Astrocyte (in vitro differentiated cells and primary cell): ENCODE results near the gene NCOA1. TPM values are rescaled to one million over a fixed set of nuclear protein-coding genes. Genes with fewer than 3 reads are reported as not detected.

Experiments used
- DNase-seq: peaks from one replicate; pipeline ENCODE4 v3.0.0-alpha.2; 2010; ENCODE audit warnings: low read depth
- FAIRE-seq: peaks from 2 replicates; lab custom pipeline; 2011; peaks lifted over from hg19 to GRCh38; lab: Jason Lieb, UNC
- H2AFZ ChIP-seq: 2 replicates; pipeline ENCODE4 v1.6.0; 2012; ENCODE audit warnings: low read depth, low read length, inconsistent platforms
- H3K27ac ChIP-seq: 2 replicates; pipeline ENCODE4 v1.5.1; 2011; ENCODE audit warnings: low read depth, low read length, inconsistent platforms
- H3K27me3 ChIP-seq: 2 replicates; pipeline ENCODE4 v1.6.0; 2011; ENCODE audit warnings: low read length, inconsistent platforms; ENCODE audit not compliant: insufficient read depth
- H3K36me3 ChIP-seq: 2 replicates; pipeline ENCODE4 v1.5.1; 2011; ENCODE audit warnings: low read length, inconsistent platforms; ENCODE audit not compliant: insufficient read depth
- H3K4me1 ChIP-seq: 2 replicates; pipeline ENCODE4 v1.5.1; 2011; ENCODE audit warnings: low read length, inconsistent platforms; ENCODE audit not compliant: insufficient read depth
- H3K4me2 ChIP-seq: 2 replicates; pipeline ENCODE4 v1.6.0; 2012; ENCODE audit warnings: low read length, inconsistent platforms
- H3K4me3 ChIP-seq: 2 replicates; pipeline ENCODE4 v1.5.1; 2011; ENCODE audit warnings: low read depth, mild to moderate bottlenecking, low read length, inconsistent platforms; ENCODE audit not compliant: insufficient read depth
- H3K79me2 ChIP-seq: 2 replicates; pipeline ENCODE4 v1.6.0; 2012; ENCODE audit warnings: mild to moderate bottlenecking, low read length, inconsistent platforms; ENCODE audit not compliant: insufficient read depth
- H3K9ac ChIP-seq: 2 replicates; pipeline ENCODE4 v1.6.0; 2012; ENCODE audit warnings: mild to moderate bottlenecking, low read length, inconsistent platforms
- H3K9me3 ChIP-seq: 2 replicates; pipeline ENCODE4 v1.5.1; 2012; ENCODE audit warnings: low read depth, mild to moderate bottlenecking, low read length, inconsistent platforms; ENCODE audit not compliant: insufficient read depth
- H4K20me1 ChIP-seq: 2 replicates; pipeline ENCODE4 v1.6.0; 2012; ENCODE audit warnings: low read length, inconsistent platforms; ENCODE audit not compliant: insufficient read depth
- H3K27ac Mint-ChIP-seq: one replicate; pipeline ENCODE4 v1.8.0; 2021; ENCODE audit warnings: mild to moderate bottlenecking, mixed read lengths; ENCODE audit not compliant: unreplicated experiment
- H3K27me3 Mint-ChIP-seq: one replicate; pipeline ENCODE4 v1.8.0; 2021; ENCODE audit warnings: low read depth, mixed read lengths; ENCODE audit not compliant: unreplicated experiment
- H3K36me3 Mint-ChIP-seq: one replicate; pipeline ENCODE4 v1.8.0; 2021; ENCODE audit warnings: low read depth, mixed read lengths; ENCODE audit not compliant: unreplicated experiment
- H3K4me1 Mint-ChIP-seq: one replicate; pipeline ENCODE4 v1.8.0; 2021; ENCODE audit warnings: low read depth, mixed read lengths; ENCODE audit not compliant: unreplicated experiment
- H3K4me3 Mint-ChIP-seq: one replicate; pipeline ENCODE4 v1.8.0; 2021; ENCODE audit warnings: mild to moderate bottlenecking, moderate library complexity, mixed read lengths; ENCODE audit not compliant: unreplicated experiment
- H3K9me3 Mint-ChIP-seq: one replicate; pipeline ENCODE4 v1.8.0; 2021; ENCODE audit warnings: mild to moderate bottlenecking, mixed read lengths; ENCODE audit not compliant: unreplicated experiment
- EZH2 ChIP-seq: IDR thresholded peaks from 2 replicates; pipeline ENCODE4 v1.6.1; 2012; ENCODE audit warnings: mild to moderate bottlenecking, low read length, inconsistent platforms; ENCODE audit not compliant: insufficient read depth
- total RNA-seq: library from RNA; stranded (reverse); gene quantifications from 2 replicates; pipeline ENCODE4 v1.2.1, GENCODE V29; 2021
- TF ChIP-seq, protein P1 (sequence below): IDR thresholded peaks from 2 replicates; pipeline ENCODE4 v1.5.1; 2011; ENCODE audit warnings: low read depth, mild to moderate bottlenecking, inconsistent platforms, low read length, moderate library complexity; ENCODE audit not compliant: insufficient read depth

The NCOA1 gene
- total RNA-seq, 1 donor from 2014 or later, result 14.7 TPM

DNA sequence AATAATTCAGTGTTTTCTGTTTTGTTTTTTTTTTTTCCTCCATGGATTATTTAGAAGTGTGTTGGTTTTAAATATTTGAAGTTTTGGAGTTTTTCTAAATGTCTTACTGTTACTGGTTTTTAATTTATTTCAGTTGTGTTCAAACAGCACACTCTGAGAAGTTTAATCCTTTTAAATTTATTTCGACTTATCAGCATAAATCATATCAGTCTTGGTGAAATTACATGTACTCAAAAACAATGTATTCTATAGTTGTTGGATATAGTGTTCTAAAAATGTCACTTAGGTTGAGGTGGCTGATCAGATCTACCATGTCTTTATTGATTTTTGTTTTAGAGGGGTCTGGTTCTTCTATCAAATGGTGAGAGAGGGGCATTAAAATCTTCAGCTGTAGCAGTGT, 134.7 kb downstream of the NCOA1 start:
- H3K27ac Mint-ChIP-seq, result no peak overlapping the region
- H2AFZ ChIP-seq, result no peak overlapping the region
- H3K4me2 ChIP-seq, result no peak overlapping the region
- no peaks in the 10 kb centered on the region for H3K9me3 Mint-ChIP-seq
- H3K27ac ChIP-seq, result no peak overlapping the region
- no peaks in the 10 kb centered on the region for H3K36me3 ChIP-seq
- H3K27me3 ChIP-seq, result no peaks in the 10 kb centered on the region
- no peaks in the 10 kb centered on the region for H3K4me1 ChIP-seq
- H4K20me1 ChIP-seq, result peaks cover 11% of the 10 kb centered on the region
- no peaks in the 10 kb centered on the region for H3K9me3 ChIP-seq
- no peak for TF ChIP-seq EZH2
- TF ChIP-seq, protein P1, sequence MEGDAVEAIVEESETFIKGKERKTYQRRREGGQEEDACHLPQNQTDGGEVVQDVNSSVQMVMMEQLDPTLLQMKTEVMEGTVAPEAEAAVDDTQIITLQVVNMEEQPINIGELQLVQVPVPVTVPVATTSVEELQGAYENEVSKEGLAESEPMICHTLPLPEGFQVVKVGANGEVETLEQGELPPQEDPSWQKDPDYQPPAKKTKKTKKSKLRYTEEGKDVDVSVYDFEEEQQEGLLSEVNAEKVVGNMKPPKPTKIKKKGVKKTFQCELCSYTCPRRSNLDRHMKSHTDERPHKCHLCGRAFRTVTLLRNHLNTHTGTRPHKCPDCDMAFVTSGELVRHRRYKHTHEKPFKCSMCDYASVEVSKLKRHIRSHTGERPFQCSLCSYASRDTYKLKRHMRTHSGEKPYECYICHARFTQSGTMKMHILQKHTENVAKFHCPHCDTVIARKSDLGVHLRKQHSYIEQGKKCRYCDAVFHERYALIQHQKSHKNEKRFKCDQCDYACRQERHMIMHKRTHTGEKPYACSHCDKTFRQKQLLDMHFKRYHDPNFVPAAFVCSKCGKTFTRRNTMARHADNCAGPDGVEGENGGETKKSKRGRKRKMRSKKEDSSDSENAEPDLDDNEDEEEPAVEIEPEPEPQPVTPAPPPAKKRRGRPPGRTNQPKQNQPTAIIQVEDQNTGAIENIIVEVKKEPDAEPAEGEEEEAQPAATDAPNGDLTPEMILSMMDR, result no peak
- H3K4me3 ChIP-seq, result no peak overlapping the region
- H3K4me1 Mint-ChIP-seq, result peaks cover 8% of the 10 kb centered on the region
- no peaks in the 10 kb centered on the region for H3K36me3 Mint-ChIP-seq
- no peak overlapping the region for H3K9ac ChIP-seq
- no peaks in the 10 kb centered on the region for H3K27me3 Mint-ChIP-seq
- DNase-seq, result no peak
- peaks cover 2% of the 10 kb centered on the region for H3K79me2 ChIP-seq
- H3K4me3 Mint-ChIP-seq, result no peak overlapping the region
- no peak for FAIRE-seq

DNA sequence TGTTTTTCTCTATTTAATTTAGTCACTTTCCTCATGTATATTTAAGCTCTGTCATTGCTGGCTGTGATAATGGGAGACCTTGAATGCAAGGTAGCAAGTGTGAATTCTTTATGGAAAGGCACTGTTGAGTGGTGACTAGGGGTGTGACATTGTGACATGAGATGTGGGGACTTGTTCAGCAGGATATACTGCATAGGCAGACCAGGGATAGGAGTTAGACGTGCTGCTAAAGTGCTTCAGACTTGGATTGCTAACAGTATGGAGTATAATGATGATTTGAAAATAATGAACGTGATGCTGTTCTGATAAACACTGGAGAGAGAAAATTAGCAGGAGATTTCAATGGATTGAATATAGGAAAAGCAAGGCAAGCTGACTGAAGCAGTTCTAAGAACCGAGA, 135.1 kb downstream of the NCOA1 start:
- Histone ChIP-seq H3K9me3 (no peaks in the 10 kb centered on the region), H3K4me3 (no peak overlapping the region), H3K4me2 (no peak overlapping the region), H3K27me3 (no peaks in the 10 kb centered on the region), H3K4me1 (no peaks in the 10 kb centered on the region), H4K20me1 (peaks cover 11% of the 10 kb centered on the region), H3K79me2 (peaks cover 2% of the 10 kb centered on the region), H3K36me3 (no peaks in the 10 kb centered on the region), H3K9ac (no peak overlapping the region), H3K27ac (no peak overlapping the region), H2AFZ (no peak overlapping the region)
- FAIRE-seq (no peak), DNase-seq (no peak)
- no peaks in the 10 kb centered on the region for H3K27me3 Mint-ChIP-seq
- no peak for TF ChIP-seq EZH2
- TF ChIP-seq, protein P1, result no peak
- H3K36me3 Mint-ChIP-seq, result no peaks in the 10 kb centered on the region
- peaks cover 4% of the 10 kb centered on the region for H3K4me1 Mint-ChIP-seq
- no peak overlapping the region for H3K4me3 Mint-ChIP-seq
- no peak overlapping the region for H3K27ac Mint-ChIP-seq
- H3K9me3 Mint-ChIP-seq, result no peaks in the 10 kb centered on the region

DNA sequence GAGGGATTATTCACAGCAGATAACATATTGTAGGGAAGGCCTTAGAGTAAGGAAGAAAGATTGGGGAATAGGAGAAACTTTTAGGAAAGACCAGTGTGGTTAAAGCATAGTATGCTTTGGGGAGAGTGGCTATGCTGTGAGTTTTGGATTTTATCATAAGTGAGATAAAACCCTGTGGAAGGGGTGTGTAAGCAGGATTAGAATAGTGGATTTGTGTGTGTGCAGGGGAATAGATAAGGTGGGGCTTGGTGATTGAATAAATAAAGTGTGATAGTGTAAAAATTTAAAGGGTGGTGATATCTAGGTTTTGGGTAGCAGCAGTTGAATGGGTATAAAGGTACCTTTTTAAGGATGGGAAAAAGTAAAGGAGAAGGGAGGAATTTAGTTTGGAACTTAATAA, 137.7 kb downstream of the NCOA1 start:
- Histone ChIP-seq H3K36me3 (no peaks in the 10 kb centered on the region), H3K27ac (no peak overlapping the region), H2AFZ (no peak overlapping the region), H3K4me2 (no peak overlapping the region), H3K9me3 (no peaks in the 10 kb centered on the region), H3K4me3 (no peak overlapping the region), H3K9ac (no peak overlapping the region), H3K79me2 (peaks cover 2% of the 10 kb centered on the region), H3K27me3 (no peaks in the 10 kb centered on the region), H3K4me1 (no peaks in the 10 kb centered on the region), H4K20me1 (peaks cover 7% of the 10 kb centered on the region)
- DNase-seq (no peak), FAIRE-seq (no peak)
- H3K9me3 Mint-ChIP-seq, result no peaks in the 10 kb centered on the region
- H3K27me3 Mint-ChIP-seq, result no peaks in the 10 kb centered on the region
- no peak overlapping the region for H3K4me3 Mint-ChIP-seq
- TF ChIP-seq, protein P1, result no peak
- no peak for TF ChIP-seq EZH2
- no peak overlapping the region for H3K27ac Mint-ChIP-seq
- no peaks in the 10 kb centered on the region for H3K36me3 Mint-ChIP-seq
- H3K4me1 Mint-ChIP-seq, result no peaks in the 10 kb centered on the region
